ENCODE measurements around the gene COX11. TPM values are rescaled to one million over a fixed set of nuclear protein-coding genes. Genes with fewer than 3 reads are reported as not detected.

The COX11 gene
- total and polyA plus RNA-seq, 2 of the 13 experiments (the other 11 are each of a cell fraction or from before 2014, with no cell fraction given): 103 to 203 TPM

DNA sequence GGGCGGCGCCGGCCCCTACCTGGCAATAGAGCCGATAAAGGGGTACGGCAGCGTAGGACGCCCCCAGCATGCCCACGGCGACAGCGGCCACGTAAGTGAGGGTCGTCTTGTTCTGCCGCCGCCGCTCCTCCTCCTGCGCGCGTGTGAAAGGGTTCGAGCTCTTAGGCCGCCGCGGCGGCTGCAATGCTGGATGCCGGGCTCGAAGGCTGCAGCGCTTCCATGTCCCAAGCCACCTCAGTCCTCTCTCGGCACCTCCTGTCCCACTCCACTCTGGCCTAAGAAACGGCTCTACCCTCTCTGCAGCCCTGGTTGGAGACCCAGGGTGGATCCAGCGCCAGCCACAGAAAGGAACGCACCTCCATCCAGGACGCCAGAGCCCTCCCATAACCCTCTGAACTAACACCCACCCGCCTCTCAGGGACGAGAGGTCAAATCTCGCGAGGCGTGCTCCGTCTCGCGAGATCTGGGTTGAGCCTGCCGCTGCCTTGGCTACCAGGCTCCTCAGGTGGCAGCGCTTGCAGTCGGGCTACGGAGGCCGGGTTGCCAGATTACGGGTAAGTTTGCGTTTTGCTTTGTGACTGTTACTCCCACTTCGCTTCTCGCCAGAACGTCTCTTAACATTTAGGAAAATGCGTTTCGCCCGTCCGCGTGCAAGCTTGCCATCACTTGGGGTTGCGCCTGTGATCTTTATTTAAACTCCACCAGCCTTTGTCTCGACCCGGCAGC lies at the start of gene COX11, which contains the start of gene STXBP4 (continued):
- TF ChIP-seq, protein P1, sequence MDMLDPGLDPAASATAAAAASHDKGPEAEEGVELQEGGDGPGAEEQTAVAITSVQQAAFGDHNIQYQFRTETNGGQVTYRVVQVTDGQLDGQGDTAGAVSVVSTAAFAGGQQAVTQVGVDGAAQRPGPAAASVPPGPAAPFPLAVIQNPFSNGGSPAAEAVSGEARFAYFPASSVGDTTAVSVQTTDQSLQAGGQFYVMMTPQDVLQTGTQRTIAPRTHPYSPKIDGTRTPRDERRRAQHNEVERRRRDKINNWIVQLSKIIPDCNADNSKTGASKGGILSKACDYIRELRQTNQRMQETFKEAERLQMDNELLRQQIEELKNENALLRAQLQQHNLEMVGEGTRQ (IDR thresholded peaks at IDR 0.05; ENCODE audit: low read depth, low read length): no peak
- TF ChIP-seq, protein P1 (CRISPR knock-in tag; IDR thresholded peaks at IDR 0.05; ENCODE audit: borderline replicate concordance): no peak; the same call in 1 of the 2 replicates
- no peak for TF ChIP-seq ZNF7 (CRISPR knock-in tag; IDR thresholded peaks at IDR 0.05)
- TF ChIP-seq PTBP1 (IDR thresholded peaks at IDR 0.05; ENCODE audit: low read depth, low read length, poor library complexity, severe bottlenecking): no peak
- TF ChIP-seq ZNF773 (CRISPR knock-in tag; IDR thresholded peaks at IDR 0.05; ENCODE audit: borderline replicate concordance): no peak
- peak; percentile 95 for TF ChIP-seq RBM39 (IDR thresholded peaks at IDR 0.05; ENCODE audit: low read depth, low read length, poor library complexity, severe bottlenecking)
- TF ChIP-seq CBX2 (IDR thresholded peaks at IDR 0.05; ENCODE audit: low read depth, low read length): no peak
- no peak for TF ChIP-seq CBX2 (CRISPR knock-in tag; IDR thresholded peaks at IDR 0.05; ENCODE audit: low read depth)
- peak; percentile 69; the same call in 1 of the 2 replicates for TF ChIP-seq TOPORS (CRISPR knock-in tag; IDR thresholded peaks at IDR 0.05)
- TF ChIP-seq, protein P2, sequence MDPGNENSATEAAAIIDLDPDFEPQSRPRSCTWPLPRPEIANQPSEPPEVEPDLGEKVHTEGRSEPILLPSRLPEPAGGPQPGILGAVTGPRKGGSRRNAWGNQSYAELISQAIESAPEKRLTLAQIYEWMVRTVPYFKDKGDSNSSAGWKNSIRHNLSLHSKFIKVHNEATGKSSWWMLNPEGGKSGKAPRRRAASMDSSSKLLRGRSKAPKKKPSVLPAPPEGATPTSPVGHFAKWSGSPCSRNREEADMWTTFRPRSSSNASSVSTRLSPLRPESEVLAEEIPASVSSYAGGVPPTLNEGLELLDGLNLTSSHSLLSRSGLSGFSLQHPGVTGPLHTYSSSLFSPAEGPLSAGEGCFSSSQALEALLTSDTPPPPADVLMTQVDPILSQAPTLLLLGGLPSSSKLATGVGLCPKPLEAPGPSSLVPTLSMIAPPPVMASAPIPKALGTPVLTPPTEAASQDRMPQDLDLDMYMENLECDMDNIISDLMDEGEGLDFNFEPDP (CRISPR knock-in tag; conservative IDR thresholded peaks at IDR 0.05): no peak
- no peak for TF ChIP-seq SRY (CRISPR knock-in tag; IDR thresholded peaks at IDR 0.05)
- TF ChIP-seq PAX8 (CRISPR knock-in tag; IDR thresholded peaks at IDR 0.05; ENCODE audit: borderline replicate concordance): no peak
- TF ChIP-seq, protein P3, sequence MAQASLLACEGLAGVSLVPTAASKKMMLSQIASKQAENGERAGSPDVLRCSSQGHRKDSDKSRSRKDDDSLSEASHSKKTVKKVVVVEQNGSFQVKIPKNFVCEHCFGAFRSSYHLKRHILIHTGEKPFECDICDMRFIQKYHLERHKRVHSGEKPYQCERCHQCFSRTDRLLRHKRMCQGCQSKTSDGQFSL (CRISPR knock-in tag; IDR thresholded peaks at IDR 0.05): peak; percentile 96
- no peak; the same call in none of the 2 replicates for TF ChIP-seq ZNF430 (CRISPR knock-in tag; IDR thresholded peaks at IDR 0.05)
- peak; percentile 82; the same call in 1 of the 2 replicates for TF ChIP-seq ZNF354B (CRISPR knock-in tag; IDR thresholded peaks at IDR 0.05)
- peak; percentile 74; the same call in 1 of the 2 replicates for TF ChIP-seq MTF2 (CRISPR knock-in tag; IDR thresholded peaks at IDR 0.05; ENCODE audit: borderline replicate concordance)
- peak; percentile 2; the same call in 1 of the 2 replicates for TF ChIP-seq ZNF12 (CRISPR knock-in tag; IDR thresholded peaks at IDR 0.05)
- no peak for TF ChIP-seq HNRNPUL1 (IDR thresholded peaks at IDR 0.05; ENCODE audit: low read depth, low read length)
- TF ChIP-seq MIER2 (CRISPR knock-in tag; IDR thresholded peaks at IDR 0.05): no peak; the same call in 1 of the 2 replicates
- peak; percentile 89 for TF ChIP-seq ARNT2 (CRISPR knock-in tag; IDR thresholded peaks at IDR 0.05; ENCODE audit: low read depth)
- TF ChIP-seq MAFF (IDR thresholded peaks at IDR 0.05; ENCODE audit: low read depth, low read length): no peak
- peak; percentile 52 for TF ChIP-seq ZSCAN25 (CRISPR knock-in tag; IDR thresholded peaks at IDR 0.05)
- TF ChIP-seq STAG1 (CRISPR knock-in tag; IDR thresholded peaks at IDR 0.05): no peak
- TF ChIP-seq, protein P4, sequence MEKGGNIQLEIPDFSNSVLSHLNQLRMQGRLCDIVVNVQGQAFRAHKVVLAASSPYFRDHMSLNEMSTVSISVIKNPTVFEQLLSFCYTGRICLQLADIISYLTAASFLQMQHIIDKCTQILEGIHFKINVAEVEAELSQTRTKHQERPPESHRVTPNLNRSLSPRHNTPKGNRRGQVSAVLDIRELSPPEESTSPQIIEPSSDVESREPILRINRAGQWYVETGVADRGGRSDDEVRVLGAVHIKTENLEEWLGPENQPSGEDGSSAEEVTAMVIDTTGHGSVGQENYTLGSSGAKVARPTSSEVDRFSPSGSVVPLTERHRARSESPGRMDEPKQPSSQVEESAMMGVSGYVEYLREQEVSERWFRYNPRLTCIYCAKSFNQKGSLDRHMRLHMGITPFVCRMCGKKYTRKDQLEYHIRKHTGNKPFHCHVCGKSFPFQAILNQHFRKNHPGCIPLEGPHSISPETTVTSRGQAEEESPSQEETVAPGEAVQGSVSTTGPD (CRISPR knock-in tag; IDR thresholded peaks at IDR 0.05): no peak
